LNCAP (cell line): ENCODE measurements around the gene ZNHIT2.

Source experiments
- TF ChIP-seq, protein P1 (sequence below): fragments of 450-650 bp; IDR thresholded peaks from 2 replicates; pipeline ENCODE4 v1.5.1; 2017; ENCODE audit warnings: mild to moderate bottlenecking

The ZNHIT2 gene

DNA sequence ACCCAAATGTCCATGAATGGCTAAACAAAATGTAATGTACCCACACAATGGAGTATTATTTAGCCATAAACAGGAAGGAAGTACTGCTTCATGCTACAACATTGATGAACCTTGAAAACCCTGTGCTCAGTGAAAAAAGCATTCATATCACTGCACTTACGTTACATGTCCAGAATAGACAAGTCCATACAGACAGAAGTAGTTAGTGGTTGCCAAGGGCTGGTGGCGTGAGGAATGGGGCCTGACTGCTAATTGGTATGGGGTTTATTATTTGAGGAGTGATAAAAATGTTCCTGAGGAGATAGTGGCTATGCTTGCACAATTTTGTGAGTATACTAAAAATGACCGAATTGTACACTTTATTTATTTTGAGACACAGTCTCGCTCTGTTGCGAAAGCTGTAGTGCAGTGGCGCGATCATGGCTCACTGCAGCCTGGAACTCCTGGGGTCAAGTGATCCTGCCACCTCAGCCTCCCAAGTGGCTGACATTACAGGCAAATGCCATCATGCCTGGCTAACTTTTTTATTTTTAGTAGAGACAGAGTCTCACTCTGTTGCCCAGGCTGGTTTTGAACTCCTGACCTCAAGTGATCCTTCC lies 24.5 kb upstream of the ZNHIT2 start:
- TF ChIP-seq, protein P1, sequence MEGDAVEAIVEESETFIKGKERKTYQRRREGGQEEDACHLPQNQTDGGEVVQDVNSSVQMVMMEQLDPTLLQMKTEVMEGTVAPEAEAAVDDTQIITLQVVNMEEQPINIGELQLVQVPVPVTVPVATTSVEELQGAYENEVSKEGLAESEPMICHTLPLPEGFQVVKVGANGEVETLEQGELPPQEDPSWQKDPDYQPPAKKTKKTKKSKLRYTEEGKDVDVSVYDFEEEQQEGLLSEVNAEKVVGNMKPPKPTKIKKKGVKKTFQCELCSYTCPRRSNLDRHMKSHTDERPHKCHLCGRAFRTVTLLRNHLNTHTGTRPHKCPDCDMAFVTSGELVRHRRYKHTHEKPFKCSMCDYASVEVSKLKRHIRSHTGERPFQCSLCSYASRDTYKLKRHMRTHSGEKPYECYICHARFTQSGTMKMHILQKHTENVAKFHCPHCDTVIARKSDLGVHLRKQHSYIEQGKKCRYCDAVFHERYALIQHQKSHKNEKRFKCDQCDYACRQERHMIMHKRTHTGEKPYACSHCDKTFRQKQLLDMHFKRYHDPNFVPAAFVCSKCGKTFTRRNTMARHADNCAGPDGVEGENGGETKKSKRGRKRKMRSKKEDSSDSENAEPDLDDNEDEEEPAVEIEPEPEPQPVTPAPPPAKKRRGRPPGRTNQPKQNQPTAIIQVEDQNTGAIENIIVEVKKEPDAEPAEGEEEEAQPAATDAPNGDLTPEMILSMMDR = no peak

DNA sequence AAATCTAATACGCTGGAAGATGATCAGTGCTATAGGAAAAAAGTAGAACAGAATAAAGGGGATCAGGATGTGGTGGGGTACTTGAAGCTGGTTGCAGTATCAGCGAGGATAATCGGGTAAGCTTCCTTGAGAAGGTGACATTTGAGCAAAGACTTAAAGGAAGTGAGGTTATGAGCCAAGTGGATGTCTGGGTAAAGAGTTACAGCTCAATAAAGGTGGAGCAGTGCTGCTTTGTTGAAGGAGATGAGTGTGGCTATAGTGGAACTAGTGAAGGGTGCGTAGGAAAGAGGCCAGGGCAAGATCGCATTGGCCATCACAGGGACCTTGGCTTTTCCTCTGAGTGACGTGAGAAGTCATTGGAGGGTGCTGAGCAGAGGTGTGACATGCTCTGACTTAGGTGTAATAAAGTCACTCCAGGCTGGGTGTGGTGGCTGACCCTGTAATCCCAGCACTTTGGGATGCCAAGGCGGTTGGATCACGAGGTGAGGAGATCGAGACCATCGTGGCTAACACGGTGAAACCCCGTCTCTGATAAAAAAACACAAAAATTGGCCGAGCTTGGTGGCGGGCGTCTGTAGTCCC lies 19.1 kb upstream of the ZNHIT2 start:
- TF ChIP-seq, protein P1 = no peak

- TF ChIP-seq, protein P1 = no peak
These were observed 18.2 kb upstream of the ZNHIT2 start for GRCh38 chr11:65135633-65136145.

DNA sequence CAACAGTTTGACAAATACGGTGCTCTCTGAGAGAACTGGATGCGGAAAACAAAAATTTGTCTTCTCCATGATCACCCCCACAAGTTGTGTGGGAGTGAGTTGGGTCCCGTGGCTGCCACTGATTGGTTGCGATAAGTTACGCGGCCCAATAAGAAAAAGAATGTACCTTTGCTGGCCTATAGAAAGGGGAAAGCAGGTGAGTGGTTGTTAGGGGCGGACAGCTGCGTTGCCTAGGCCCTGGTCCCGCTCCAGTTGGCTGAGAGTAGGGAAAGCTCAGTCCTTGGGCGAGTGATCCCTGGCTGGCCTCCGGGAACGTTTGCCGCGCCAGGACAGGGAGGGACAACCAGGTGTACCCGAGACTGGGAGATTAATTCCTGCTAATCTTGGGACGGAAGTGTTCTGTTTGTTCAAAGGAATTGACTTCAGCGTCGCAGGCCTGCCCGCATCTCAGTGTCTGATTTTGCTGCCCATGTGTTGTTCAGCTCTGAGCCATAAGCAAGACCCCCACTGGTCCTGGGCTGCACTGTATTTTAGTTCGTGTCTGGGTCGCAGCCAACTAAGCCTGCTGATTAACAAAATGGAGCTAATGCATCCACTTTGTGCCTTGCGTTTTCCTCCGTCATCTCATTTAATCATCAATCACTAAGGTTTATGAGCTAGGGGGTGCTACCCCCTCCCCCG lies 17.6 kb upstream of the ZNHIT2 start:
- TF ChIP-seq, protein P1 = no peak

DNA sequence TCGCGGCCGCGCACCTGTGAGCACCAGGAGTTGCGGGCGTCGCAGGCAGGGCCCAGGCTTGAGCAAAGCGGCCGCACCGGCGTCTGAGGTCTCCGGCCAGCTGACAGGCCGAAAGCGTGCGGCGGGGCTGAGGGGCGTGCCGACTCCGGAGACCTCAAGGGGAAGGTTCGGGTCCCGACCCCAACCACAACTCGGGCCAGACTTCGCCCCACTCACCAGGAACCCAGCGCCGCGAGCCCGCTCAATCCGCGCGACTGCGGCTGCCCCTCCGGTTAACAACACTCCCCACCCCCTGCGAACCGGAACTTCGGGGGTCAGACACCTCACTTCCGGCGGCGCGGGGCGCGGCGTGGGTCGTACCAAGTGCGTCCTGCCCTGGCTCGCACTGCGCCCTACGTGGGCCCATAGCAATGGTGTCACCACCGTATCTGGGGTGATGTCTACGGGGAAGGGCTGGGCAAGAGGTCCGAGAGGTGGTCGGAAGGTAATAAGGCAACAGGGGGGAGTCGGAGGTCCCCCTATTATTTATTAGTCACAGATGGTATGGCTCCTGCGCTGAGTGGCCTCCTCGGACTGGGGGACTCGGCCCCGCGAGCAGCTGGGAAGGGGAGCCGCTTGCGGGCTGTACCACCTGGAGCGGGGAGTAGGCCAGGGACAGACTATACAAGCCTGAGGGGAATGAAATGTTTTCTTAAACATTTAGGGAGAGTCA lies 16.9 kb upstream of the ZNHIT2 start, which contains the start of gene SYVN1:
TSS of gene SYVN1 (minus strand) at position 280 of the 712 bp plus-strand sequence. CDS start 918 bp downstream, outside the sequence.
- TF ChIP-seq, protein P1 = no peak

DNA sequence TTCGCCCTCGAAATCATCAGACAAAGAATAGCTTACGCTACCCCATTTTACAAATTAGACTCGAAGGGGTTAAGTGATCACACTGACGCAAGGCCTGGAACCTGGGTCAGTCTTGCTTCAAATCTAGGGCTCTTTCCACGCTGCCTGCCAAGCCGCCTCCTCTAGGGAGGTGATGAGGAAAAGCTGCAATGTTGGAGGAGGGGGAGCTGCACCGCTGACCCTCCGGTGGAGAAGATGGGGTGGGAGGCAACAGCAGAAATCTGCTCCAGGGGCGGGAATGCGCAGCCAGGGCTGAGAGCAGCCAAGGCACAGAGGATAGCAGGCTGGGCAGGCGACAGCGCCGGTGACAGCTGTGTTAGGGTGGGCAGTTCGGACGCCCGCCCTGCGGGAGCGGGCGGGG lies 16.2 kb upstream of the ZNHIT2 start:
- TF ChIP-seq, protein P1 = no peak

- TF ChIP-seq, protein P1 = no peak
These were observed 15.6 kb upstream of the ZNHIT2 start for GRCh38 chr11:65132988-65133700.
